Lower leg skin (tissue), 3 donors: Measurements from ENCODE around the gene MNS1.
"Not testable (repeated sequence)": the region's sequence is repeated elsewhere in the genome, so short reads cannot be mapped to it uniquely, and the experiment has no call there.

Experiments
- POLR2A ChIP-seq, 2 donors: fragments of 450-650 bp; IDR thresholded peaks; one replicate each; pipeline ENCODE4 v1.6.1; 2016 to 2017; ENCODE audit warnings: antibody characterized with exemption in 2 of 2, mild to moderate bottlenecking in 1 of 2, moderate library complexity in 1 of 2
- TF ChIP-seq, protein P1 (sequence below), 3 donors: fragments of 450-650 bp; IDR thresholded peaks; one replicate each; pipeline ENCODE4 v1.5.1; 2016; ENCODE audit warnings: antibody characterized with exemption in 3 of 3, mild to moderate bottlenecking in 3 of 3, moderate library complexity in 2 of 3

DNA sequence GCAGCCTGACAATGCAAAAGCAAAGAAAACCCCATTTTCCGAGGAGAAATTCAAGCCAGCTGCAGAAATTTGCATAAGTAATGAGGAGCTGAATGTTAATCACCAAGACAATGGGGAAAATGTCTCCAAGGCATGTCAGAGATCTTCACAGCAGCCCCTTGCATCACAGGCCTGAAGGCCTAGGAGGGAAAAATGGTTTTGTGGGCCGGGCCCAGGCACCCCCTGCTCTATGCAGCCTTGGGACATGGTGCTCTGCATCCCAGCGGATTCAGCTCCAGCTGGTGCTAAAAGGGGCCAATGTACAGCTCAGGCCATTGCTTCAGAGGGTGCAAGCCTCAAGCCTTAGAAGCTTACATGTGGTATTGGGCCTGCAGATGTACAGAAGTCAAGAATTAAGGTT, 20.5 kb upstream of the MNS1 start:
- TF ChIP-seq, protein P1, sequence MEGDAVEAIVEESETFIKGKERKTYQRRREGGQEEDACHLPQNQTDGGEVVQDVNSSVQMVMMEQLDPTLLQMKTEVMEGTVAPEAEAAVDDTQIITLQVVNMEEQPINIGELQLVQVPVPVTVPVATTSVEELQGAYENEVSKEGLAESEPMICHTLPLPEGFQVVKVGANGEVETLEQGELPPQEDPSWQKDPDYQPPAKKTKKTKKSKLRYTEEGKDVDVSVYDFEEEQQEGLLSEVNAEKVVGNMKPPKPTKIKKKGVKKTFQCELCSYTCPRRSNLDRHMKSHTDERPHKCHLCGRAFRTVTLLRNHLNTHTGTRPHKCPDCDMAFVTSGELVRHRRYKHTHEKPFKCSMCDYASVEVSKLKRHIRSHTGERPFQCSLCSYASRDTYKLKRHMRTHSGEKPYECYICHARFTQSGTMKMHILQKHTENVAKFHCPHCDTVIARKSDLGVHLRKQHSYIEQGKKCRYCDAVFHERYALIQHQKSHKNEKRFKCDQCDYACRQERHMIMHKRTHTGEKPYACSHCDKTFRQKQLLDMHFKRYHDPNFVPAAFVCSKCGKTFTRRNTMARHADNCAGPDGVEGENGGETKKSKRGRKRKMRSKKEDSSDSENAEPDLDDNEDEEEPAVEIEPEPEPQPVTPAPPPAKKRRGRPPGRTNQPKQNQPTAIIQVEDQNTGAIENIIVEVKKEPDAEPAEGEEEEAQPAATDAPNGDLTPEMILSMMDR (IDR thresholded peaks at IDR 0.05): not testable (repeated sequence)
- not testable (repeated sequence) for TF ChIP-seq POLR2A (IDR thresholded peaks at IDR 0.05)
